WTC11 (cell line): ENCODE data around the gene NPIPB8. TPM values are rescaled to one million over a fixed set of nuclear protein-coding genes. Genes with fewer than 3 reads are reported as not detected.
"Not testable (repeated sequence)": the region's sequence is repeated elsewhere in the genome, so short reads cannot be mapped to it uniquely, and the experiment has no call there.

Experiments
- ATAC-seq: fragments of 200-7000 bp; cut with Tn5 transposase; 2 replicates; pipeline ENCODE4 v1.10.0; 2021; ENCODE audit warnings: mild to moderate bottlenecking, moderate library complexity
- CTCF ChIA-PET: fragments of 300-600 bp; sonication (Branson Sonifier 250); formaldehyde crosslinking; loops from one replicate; lab custom pipeline; 2021; ENCODE audit warnings: antibody characterized with exemption; lab: Charles Lee
- POLR2A ChIA-PET: fragments of 350-600 bp; sonication (Branson Sonifier 250); formaldehyde crosslinking; loops from one replicate; lab custom pipeline; 2021; ENCODE audit warnings: antibody characterized with exemption; lab: Charles Lee
- DNase-seq: peaks from one replicate; pipeline ENCODE4 v3.0.0; 2021; ENCODE audit warnings: low spot score
- H3K27ac Mint-ChIP-seq: 2 replicates; pipeline ENCODE4 v1.8.0; 2021; ENCODE audit warnings: mixed read lengths
- H3K27me3 Mint-ChIP-seq: 2 replicates; pipeline ENCODE4 v1.8.0; 2021; ENCODE audit warnings: low read depth, mild to moderate bottlenecking, moderate library complexity, mixed read lengths
- H3K36me3 Mint-ChIP-seq: 2 replicates; pipeline ENCODE4 v1.8.0; 2021; ENCODE audit warnings: mixed read lengths
- H3K4me1 Mint-ChIP-seq: 2 replicates; pipeline ENCODE4 v1.8.0; 2022; ENCODE audit warnings: mixed read lengths
- H3K4me3 Mint-ChIP-seq: 2 replicates; pipeline ENCODE4 v1.8.0; 2021; ENCODE audit warnings: mild to moderate bottlenecking, moderate library complexity, mixed read lengths
- H3K9me3 Mint-ChIP-seq: 2 replicates; pipeline ENCODE4 v1.8.0; 2021; ENCODE audit warnings: mixed read lengths
- GABPB1 ChIP-seq: sonication (generic); formaldehyde crosslinking; IDR thresholded peaks from 2 replicates; pipeline ENCODE4 v1.8.1; 2023; ENCODE audit warnings: mild to moderate bottlenecking, missing genetic modification reagents
- PRRX2 ChIP-seq: fragments of 250-450 bp; sonication (Bioruptor Pico); IDR thresholded peaks from 2 replicates; pipeline ENCODE4 v1.8.0; 2021; ENCODE audit warnings: mild to moderate bottlenecking
- ZNF416 ChIP-seq: fragments of 250-450 bp; sonication (Bioruptor Pico); IDR thresholded peaks from 2 replicates; pipeline ENCODE4 v1.9.0; 2021; ENCODE audit warnings: mild to moderate bottlenecking, inconsistent platforms
- total RNA-seq: library from RNA; stranded (reverse); gene quantifications from 3 replicates; pipeline ENCODE4 v1.2.3, GENCODE V29; 2021
- TF ChIP-seq, protein P1 (sequence below): sonication (generic); formaldehyde crosslinking; IDR thresholded peaks from 2 replicates; pipeline ENCODE4 v1.8.1; 2022; ENCODE audit warnings: mild to moderate bottlenecking, missing genetic modification reagents, moderate library complexity, borderline replicate concordance
- TF ChIP-seq, protein P2 (sequence below): sonication (generic); formaldehyde crosslinking; IDR thresholded peaks from 2 replicates; pipeline ENCODE4 v1.8.1; 2023; ENCODE audit warnings: mild to moderate bottlenecking, missing genetic modification reagents

NPIPB8 gene
- total RNA-seq, 1 experiment from 2014 or later = 1.3 TPM

DNA sequence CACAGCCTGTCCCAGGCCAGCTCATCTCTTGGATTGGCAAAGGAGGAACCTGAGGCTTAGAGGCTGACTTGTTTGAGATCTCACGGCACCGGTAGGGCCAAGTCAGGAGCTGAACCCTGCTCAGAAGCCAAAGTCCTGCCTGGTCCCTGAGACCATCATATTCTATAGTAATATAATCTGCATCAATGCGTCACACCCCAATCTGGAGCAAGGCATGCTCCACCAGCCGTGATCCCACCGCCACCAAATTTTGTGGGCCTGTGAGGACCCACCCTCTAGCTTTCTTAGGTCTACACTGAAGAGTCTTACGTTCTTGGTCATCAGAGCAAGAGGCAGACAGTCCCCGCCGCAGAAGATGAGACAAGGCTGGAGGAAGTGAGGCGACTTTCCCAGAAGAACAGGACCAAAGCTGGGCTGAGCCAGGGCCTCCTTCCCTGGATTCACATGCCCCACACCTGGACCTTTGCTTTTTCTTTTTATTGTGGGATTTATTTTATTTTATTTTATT, 30.7 kb upstream of the NPIPB8 start:
- TF ChIP-seq, protein P1, sequence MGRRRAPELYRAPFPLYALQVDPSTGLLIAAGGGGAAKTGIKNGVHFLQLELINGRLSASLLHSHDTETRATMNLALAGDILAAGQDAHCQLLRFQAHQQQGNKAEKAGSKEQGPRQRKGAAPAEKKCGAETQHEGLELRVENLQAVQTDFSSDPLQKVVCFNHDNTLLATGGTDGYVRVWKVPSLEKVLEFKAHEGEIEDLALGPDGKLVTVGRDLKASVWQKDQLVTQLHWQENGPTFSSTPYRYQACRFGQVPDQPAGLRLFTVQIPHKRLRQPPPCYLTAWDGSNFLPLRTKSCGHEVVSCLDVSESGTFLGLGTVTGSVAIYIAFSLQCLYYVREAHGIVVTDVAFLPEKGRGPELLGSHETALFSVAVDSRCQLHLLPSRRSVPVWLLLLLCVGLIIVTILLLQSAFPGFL (CRISPR knock-in tag) = no peak
- TF ChIP-seq, protein P2, sequence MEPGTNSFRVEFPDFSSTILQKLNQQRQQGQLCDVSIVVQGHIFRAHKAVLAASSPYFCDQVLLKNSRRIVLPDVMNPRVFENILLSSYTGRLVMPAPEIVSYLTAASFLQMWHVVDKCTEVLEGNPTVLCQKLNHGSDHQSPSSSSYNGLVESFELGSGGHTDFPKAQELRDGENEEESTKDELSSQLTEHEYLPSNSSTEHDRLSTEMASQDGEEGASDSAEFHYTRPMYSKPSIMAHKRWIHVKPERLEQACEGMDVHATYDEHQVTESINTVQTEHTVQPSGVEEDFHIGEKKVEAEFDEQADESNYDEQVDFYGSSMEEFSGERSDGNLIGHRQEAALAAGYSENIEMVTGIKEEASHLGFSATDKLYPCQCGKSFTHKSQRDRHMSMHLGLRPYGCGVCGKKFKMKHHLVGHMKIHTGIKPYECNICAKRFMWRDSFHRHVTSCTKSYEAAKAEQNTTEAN = no peak
- TF ChIP-seq ZNF416 = no peak
- POLR2A ChIA-PET = no interaction called here
- peaks cover 19% of the 10 kb centered on the region for H3K4me1 Mint-ChIP-seq

DNA sequence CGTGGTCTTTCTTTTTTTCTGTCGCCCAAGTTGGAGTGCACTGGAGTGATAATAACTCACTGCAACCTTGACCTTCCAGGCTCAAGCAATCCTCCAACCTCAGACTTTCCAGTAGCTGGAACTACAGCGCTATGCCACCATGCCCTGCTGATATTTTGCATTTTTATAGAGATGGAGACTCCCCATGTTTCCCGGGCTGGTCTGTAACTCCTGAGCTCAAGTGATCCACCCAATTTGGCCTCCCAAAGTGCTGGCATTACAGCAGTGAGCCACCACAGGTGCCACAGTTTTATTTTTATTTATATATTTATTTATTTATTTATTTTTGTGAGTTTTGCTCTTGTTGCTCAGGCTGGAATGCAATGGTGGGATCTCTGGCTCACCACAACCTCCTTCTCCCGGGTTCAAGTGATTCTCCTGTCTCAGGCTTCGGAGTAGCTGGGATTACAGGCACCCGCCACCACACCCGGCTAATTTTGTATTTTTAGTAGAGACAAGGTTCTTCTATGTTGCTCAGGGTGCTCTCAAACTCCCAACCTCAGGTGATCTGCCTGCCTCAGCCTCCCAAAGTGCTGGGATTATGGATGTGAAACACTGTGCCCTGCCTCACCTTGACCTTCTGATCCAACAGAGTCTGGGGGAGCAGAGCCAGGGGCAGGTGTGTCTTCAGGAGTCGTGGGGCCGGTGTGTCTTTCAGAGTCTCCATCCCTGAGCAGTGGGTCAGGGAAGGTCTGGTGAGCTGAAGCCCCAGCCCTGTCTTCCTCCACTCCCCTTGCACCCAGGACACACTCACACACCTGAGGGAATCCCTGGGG, 30.0 kb upstream of the NPIPB8 start:
- POLR2A ChIA-PET, H3K9me3 Mint-ChIP-seq, DNase-seq, H3K4me3 Mint-ChIP-seq, H3K36me3 Mint-ChIP-seq, H3K27ac Mint-ChIP-seq, ATAC-seq, CTCF ChIA-PET, H3K27me3 Mint-ChIP-seq: not testable (repeated sequence)
- peaks cover 19% of the 10 kb centered on the region for H3K4me1 Mint-ChIP-seq

More for the DNA sequence above, 30.7 kb upstream of the NPIPB8 start:
- Mint-ChIP-seq H3K9me3 (no peaks in the 10 kb centered on the region), H3K4me3 (no peak overlapping the region), H3K27ac (no peak overlapping the region), H3K36me3 (no peaks in the 10 kb centered on the region), H3K27me3 (no peaks in the 10 kb centered on the region)
- DNase-seq = no peak
- CTCF ChIA-PET = no interaction called here
- ATAC-seq = no peak

DNA sequence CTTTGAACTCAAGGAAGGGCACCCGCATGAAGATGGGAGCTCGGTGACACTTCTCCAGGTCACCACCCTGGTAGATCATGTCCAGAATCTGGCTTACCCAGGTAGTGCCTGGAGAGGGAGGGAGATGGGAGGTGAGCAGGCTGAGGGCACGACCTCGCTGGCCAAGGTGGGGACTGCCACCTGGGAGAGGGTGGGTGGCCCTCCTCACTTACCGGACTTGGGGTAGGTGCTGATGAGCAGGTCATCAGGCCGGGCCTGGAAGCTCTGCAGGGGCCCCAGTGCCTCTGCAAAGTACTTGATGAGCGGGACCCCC, 29.4 kb upstream of the NPIPB8 start:
- peaks cover 19% of the 10 kb centered on the region for H3K4me1 Mint-ChIP-seq
- CTCF ChIA-PET, H3K4me3 Mint-ChIP-seq, ATAC-seq, H3K9me3 Mint-ChIP-seq, H3K27me3 Mint-ChIP-seq, POLR2A ChIA-PET, DNase-seq, H3K27ac Mint-ChIP-seq, H3K36me3 Mint-ChIP-seq: not testable (repeated sequence)

DNA sequence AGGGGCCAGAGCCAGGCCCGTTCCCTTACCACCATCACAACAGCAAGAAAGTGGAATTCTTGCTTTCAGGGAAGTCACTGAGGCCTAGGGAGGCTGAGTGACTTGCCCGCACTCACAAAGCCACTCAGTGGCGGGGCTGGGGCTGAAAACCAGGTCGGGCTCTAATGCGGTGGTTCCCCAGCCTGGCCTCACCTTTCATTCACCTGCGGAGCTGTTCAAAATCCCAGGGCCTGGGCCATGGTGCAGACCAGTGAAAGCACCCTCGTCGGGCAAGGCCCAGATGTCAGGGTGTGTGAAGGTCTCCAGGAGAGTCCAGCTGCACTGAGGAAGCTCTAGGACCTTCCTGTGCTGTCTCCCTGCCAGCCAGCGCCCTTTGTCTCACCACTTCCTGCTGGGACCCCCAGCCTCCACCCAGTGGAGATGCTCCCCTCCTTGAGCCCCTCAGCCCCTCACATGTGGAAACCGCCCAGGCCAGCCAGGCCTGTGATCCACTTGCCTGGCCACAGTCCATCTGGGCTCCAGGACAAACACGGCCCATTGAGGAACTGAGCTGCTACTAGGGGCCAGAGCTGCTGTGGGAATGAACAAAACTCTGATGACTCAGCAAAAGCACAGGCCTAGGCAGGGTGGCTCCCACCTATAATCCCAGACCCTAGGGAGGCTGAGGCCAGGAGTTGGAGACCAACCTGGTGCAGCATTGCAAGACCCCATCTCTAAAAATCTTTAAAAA, 28.8 kb upstream of the NPIPB8 start:
- H3K27ac Mint-ChIP-seq, H3K27me3 Mint-ChIP-seq, DNase-seq, POLR2A ChIA-PET, ATAC-seq, H3K4me3 Mint-ChIP-seq, H3K9me3 Mint-ChIP-seq, H3K36me3 Mint-ChIP-seq: not testable (repeated sequence)
- CTCF ChIA-PET = interaction anchor here (1.7 kb wide), 1 partner anchor 12 kb away, joined by 9 read pairs; the partner anchor contains the start of gene SULT1A2
- TF ChIP-seq GABPB1 (CRISPR knock-in tag) = 0 out of 2 replicates have a peak, but pooled peaks have one; percentile 8
- H3K4me1 Mint-ChIP-seq = peaks cover 19% of the 10 kb centered on the region

DNA sequence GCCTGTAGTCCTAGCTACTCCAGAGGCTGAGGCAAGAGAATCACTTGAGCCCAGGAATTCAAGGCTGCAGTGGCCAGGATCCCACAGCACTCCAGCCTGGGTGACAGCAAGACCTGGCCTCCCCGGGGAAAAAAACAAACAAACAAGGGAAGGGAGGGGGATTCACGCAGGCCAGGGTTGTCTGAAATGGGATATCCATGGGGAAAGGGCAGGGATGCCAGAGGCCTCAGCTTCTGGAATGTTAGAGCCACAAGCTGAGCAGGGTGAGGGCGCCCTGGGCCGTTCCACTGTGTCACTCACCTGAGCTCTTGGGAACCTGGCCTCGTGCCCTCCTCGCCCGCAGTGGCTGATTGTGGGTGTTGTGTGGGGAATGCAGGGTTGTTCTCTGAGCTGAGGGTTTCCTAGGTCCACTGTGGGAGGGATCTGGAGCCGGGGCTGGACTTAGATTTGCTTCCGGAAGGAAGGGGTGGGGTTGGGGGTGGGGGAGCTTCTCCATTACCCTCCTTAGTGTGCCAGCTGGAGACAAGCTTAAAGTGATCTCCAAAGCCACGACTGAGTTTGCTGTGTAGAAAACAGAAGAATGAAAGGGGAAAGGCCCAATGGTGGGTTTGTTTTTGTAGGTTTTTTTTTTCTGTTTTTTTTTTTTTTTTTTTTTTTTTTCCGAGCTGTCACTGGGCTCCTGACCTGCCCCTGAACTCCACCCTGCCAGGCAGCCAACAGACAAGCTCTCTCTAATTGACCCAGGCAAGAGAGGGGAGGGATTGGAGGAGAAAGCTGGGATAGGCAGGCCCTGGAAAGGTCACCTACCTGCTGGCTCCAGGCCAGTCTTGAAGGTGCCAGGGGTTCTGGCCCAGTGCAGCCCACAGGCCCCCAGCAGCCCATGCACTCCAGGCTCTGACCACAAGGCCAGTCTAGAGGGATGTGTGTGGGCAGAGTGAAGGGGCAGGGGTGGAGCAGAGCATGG, 28.0 kb upstream of the NPIPB8 start, which contains the start of gene SULT1A1:
Gene SULT1A1 (minus strand): TSS at position 414 of the 964 bp plus-strand sequence. CDS start 1,189 bp downstream, outside the sequence.
- CTCF ChIA-PET = interaction anchor here (0.6 to 1.7 kb wide), 4 partner anchors 13 to 332 kb away, joined by 3 to 9 read pairs (median 6); partner anchors contain the start of genes SGF29 and SULT1A2

More for the DNA sequence above, 28.0 kb upstream of the NPIPB8 start, which contains the start of gene SULT1A1:
- H3K9me3 Mint-ChIP-seq = no peaks in the 10 kb centered on the region
- peaks cover 19% of the 10 kb centered on the region for H3K4me1 Mint-ChIP-seq
- peak; percentile 38 for DNase-seq
- H3K36me3 Mint-ChIP-seq = no peaks in the 10 kb centered on the region
- POLR2A ChIA-PET = no interaction called here
- H3K4me3 Mint-ChIP-seq = no peak within 1 kb of the TSS
- ATAC-seq = peak; percentile 11
- no peak within 1 kb of the TSS for H3K27ac Mint-ChIP-seq
- TF ChIP-seq GABPB1 (CRISPR knock-in tag) = peak; percentile 34
- TF ChIP-seq PRRX2 = no peak
- no peaks in the 10 kb centered on the region for H3K27me3 Mint-ChIP-seq
